T-helper 17 cell (primary cell): Measurements from ENCODE around the gene HADHA. TPM values are rescaled to one million over a fixed set of nuclear protein-coding genes. Genes with fewer than 3 reads are reported as not detected.
"Not testable (repeated sequence)": the region's sequence is repeated elsewhere in the genome, so short reads cannot be mapped to it uniquely, and the experiment has no call there.

Source experiments
- ATAC-seq: fragments of 150-1000 bp; cut with Tn5 transposase; 2 replicates; pipeline ENCODE4 v1.10.0; 2021; ENCODE audit warnings: mild to moderate bottlenecking, moderate library complexity
- DNase-seq, 3 donors: peaks; one replicate each; pipeline versions ENCODE4 v3.0.0 to v3.0.0-alpha.2; 2020 to 2021
- H3K9me3 ChIP-seq: one replicate; pipeline ENCODE4 v1.7.0; 2013; ENCODE audit warnings: low read length, mild to moderate bottlenecking; ENCODE audit not compliant: control insufficient read depth, poor library complexity, severe bottlenecking
- H3K27ac Mint-ChIP-seq: one replicate; pipeline ENCODE4 v1.8.0; 2022; ENCODE audit warnings: mild to moderate bottlenecking, moderate library complexity, mixed read lengths
- H3K27me3 Mint-ChIP-seq: one replicate; pipeline ENCODE4 v1.8.0; 2022; ENCODE audit warnings: mixed read lengths
- H3K36me3 Mint-ChIP-seq: one replicate; pipeline ENCODE4 v1.8.0; 2022; ENCODE audit warnings: low read depth, mixed read lengths
- H3K4me1 Mint-ChIP-seq: one replicate; pipeline ENCODE4 v1.8.0; 2022; ENCODE audit warnings: mild to moderate bottlenecking, mixed read lengths
- H3K4me3 Mint-ChIP-seq: one replicate; pipeline ENCODE4 v1.8.0; 2022; ENCODE audit warnings: mild to moderate bottlenecking, moderate library complexity, mixed read lengths
- total RNA-seq, 4 donors: library from RNA in 2 of 4; stranded (reverse) in 2 of 4; gene quantifications; one replicate each; pipeline ENCODE4 v1.2.3 and lab custom pipeline; 2022 to 2026

Gene HADHA
- total RNA-seq, 2 donors from 2014 or later, result 77.7 to 78.5 TPM

- ATAC-seq, result peak; percentile 36
- no peak for DNase-seq
- Mint-ChIP-seq H3K4me3 (peak within 1 kb of the TSS; percentile 88), H3K27me3 (peaks cover 37% of the 10 kb centered on the region), H3K4me1 (peaks cover 13% of the 10 kb centered on the region), H3K27ac (peak within 1 kb of the TSS; percentile 32), H3K36me3 (no peaks in the 10 kb centered on the region)
- no peaks in the 10 kb centered on the region for H3K9me3 ChIP-seq
Measured at GRCh38 chr2:26172871-26173775, 71.3 kb downstream of the HADHA start, which contains the start of gene GAREM2. GAREM2 (plus strand) TSS chr2:26173088; CDS start chr2:26173221, 133 bp downstream.

DNA sequence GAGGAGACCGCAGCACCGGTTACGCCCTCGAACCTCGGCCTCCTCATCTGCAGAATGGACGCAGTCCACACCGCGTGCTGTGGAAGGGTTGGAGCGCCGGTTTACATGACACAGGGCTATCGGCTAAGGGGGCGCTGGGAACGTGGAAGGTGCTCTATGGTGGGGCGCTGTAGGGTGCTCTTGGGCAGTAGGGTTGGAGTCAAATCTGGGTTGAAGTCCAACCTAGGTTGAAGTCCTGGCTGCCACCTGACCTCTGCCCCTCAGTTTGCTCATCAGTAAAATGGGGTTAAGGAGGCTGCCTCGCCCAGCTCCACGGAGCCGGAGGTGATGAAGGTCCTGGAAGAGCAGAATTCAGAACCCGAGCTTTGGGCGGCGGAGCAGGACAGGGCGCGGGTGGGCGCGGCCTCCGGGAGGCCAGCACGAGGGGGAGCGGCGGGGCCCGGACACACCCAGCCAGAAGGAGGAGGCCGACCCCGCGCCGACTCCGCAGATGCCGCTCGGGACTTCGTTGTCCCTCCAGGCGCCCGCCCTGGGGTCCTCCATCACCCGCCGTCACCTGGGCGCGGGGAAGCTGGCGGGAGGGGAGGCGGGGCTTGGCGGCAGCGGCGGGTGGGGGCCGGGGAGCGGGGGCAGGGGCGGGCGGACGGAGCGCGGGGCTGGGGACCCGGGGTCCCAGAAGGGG lies 72.1 kb downstream of the HADHA start:
- Mint-ChIP-seq H3K27me3 (peaks cover 37% of the 10 kb centered on the region), H3K36me3 (no peaks in the 10 kb centered on the region), H3K27ac (peak overlapping the region; percentile 32), H3K4me1 (peaks cover 13% of the 10 kb centered on the region), H3K4me3 (peak overlapping the region; percentile 85)
- ATAC-seq (no peak), DNase-seq (no peak)
- H3K9me3 ChIP-seq, result no peaks in the 10 kb centered on the region

DNA sequence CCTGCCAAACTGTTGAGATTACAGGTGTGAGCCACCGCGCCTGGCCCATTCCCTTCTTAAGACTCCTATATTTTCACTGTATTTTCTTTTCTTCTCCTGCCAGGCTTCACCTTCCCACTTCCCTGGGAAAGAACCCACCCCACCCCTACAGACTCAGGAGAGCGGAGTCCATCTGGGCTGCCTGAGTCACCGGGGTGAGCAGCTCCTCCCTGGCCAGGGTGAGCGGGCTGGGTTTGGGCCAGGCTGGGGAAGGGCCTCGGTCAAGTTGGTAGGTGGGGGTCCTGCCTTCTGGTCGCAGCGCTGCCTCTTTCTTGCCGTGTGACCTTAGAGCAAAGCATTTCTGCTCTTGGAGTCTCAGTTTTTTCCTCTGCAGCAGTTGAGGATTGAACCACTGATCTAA lies 73.6 kb downstream of the HADHA start:
- Mint-ChIP-seq H3K4me1 (peaks cover 13% of the 10 kb centered on the region), H3K36me3 (no peaks in the 10 kb centered on the region), H3K4me3 (peak overlapping the region; percentile 39), H3K27me3 (peaks cover 30% of the 10 kb centered on the region), H3K27ac (no peak overlapping the region)
- no peak for DNase-seq
- H3K9me3 ChIP-seq, result no peaks in the 10 kb centered on the region
- no peak for ATAC-seq

DNA sequence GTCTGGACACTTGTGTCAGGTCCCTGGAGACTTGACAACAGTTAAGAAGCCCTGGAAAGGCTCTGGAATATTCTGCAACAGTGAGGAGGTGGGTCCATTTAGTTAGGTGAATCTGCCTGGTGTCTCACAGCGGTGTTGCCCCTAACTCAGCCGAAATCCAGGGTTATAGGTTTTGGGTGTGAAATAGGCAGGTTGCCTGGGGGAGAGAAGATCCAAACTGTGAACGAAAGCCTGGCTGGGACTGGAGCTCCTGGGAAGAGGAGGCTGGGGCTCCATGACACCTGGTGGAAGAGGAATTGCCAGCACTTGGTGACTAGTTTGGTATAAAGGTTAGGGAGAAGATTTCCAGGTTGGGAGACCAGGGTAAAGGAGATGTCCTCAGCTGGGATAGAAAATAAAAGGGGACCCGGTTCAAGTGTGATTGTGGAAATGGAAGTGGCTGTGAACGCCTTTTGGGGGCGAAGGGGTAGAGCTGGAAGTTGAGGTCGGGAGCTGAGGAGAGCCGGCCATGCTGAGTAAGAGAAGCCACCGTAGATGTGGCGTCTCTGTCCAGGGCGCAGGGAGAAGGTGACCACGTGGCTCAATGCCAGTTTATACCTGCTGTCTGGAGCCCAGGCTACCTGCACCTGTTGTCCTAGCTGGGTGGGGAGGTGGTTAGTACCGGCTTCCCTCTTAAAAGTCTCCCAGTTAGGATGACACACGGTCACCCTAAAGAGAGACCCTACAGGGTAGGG lies 74.6 kb downstream of the HADHA start:
- Mint-ChIP-seq H3K4me1 (peaks cover 13% of the 10 kb centered on the region), H3K27ac (no peak overlapping the region), H3K4me3 (peak overlapping the region; percentile 15), H3K36me3 (no peaks in the 10 kb centered on the region), H3K27me3 (peaks cover 28% of the 10 kb centered on the region)
- no peaks in the 10 kb centered on the region for H3K9me3 ChIP-seq
- DNase-seq, result no peak
- no peak for ATAC-seq

- H3K4me3 Mint-ChIP-seq, result no peak overlapping the region
- peaks cover 9% of the 10 kb centered on the region for H3K4me1 Mint-ChIP-seq
- no peak for ATAC-seq
Measured at GRCh38 chr2:26169226-26169625, 75.2 kb downstream of the HADHA start.

DNA sequence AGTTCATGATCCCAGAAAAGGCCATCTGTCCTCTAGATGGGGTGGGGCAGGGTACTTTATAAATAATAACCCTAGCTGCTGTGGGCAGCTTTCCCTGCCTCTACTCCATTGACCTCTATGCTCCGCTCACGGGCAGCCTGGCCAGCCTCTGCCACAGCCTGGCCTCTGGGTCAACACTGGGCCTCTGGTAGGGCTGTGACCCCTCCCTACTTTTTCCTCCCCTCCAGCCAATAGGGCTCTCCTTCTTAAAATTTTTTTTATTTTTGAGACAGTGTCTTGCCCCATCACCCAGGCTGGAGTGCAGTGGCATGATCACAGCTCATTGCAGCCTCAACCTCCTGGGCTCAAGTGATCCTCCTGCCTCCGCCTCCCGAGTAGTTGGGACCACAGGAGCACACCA lies 75.6 kb downstream of the HADHA start:
- no peak overlapping the region for H3K4me3 Mint-ChIP-seq
- no peak for DNase-seq
- H3K4me1 Mint-ChIP-seq, result peaks cover 8% of the 10 kb centered on the region
- H3K9me3 ChIP-seq, result no peaks in the 10 kb centered on the region
- no peak for ATAC-seq
- no peaks in the 10 kb centered on the region for H3K36me3 Mint-ChIP-seq
- peaks cover 20% of the 10 kb centered on the region for H3K27me3 Mint-ChIP-seq
- H3K27ac Mint-ChIP-seq, result no peak overlapping the region

More at GRCh38 chr2:26169226-26169625, 75.2 kb downstream of the HADHA start:
- Mint-ChIP-seq H3K27me3 (peaks cover 22% of the 10 kb centered on the region), H3K27ac (no peak overlapping the region), H3K36me3 (no peaks in the 10 kb centered on the region)
- DNase-seq, result no peak
- H3K9me3 ChIP-seq, result no peaks in the 10 kb centered on the region

DNA sequence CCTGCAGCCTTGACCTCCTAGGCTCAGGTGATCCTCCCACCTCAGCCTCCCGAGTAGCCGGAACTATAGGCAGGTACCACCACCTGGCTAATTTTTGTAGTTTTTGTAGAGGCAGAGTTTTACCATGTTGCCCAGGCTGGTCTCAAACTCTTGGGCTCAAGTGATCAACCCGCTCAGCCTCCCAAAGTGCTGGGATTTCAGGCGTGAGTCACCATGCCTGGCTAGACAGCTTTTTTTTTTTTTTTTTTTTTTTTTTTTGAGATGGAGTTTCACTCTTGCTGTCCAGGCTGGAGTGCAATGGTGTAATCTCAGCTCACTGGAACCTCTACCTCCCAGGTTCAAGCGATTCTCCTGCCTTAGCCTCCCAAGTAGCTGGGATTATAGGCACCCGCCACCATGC lies 77.9 kb downstream of the HADHA start:
- H3K4me3 Mint-ChIP-seq, H3K27ac Mint-ChIP-seq, ATAC-seq, H3K36me3 Mint-ChIP-seq, DNase-seq, H3K4me1 Mint-ChIP-seq, H3K9me3 ChIP-seq: not testable (repeated sequence)
- H3K27me3 Mint-ChIP-seq, result peaks cover 12% of the 10 kb centered on the region

DNA sequence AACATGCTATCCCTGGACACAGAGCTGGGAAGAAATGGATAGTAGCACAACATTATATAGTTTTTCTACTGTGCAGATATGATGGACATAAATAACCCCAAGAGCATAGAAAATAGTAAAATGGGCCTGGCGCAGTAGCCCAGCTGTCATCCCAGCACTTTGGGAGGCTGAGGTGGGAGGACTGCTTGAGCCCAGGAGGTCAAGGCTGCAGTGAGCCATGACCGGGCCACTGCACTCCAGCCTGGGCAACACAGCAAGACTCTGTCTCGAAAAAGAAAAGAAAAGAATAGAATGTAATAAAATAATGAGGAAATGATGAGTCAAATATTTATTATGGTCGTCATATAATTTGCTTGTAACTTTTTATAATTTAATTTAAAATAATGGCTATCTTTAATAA lies 79.0 kb downstream of the HADHA start:
- ATAC-seq, result no peak
- Mint-ChIP-seq H3K4me3 (no peak overlapping the region), H3K27ac (no peak overlapping the region), H3K36me3 (no peaks in the 10 kb centered on the region), H3K27me3 (peaks cover 5% of the 10 kb centered on the region), H3K4me1 (no peaks in the 10 kb centered on the region)
- DNase-seq, result no peak
- no peaks in the 10 kb centered on the region for H3K9me3 ChIP-seq

DNA sequence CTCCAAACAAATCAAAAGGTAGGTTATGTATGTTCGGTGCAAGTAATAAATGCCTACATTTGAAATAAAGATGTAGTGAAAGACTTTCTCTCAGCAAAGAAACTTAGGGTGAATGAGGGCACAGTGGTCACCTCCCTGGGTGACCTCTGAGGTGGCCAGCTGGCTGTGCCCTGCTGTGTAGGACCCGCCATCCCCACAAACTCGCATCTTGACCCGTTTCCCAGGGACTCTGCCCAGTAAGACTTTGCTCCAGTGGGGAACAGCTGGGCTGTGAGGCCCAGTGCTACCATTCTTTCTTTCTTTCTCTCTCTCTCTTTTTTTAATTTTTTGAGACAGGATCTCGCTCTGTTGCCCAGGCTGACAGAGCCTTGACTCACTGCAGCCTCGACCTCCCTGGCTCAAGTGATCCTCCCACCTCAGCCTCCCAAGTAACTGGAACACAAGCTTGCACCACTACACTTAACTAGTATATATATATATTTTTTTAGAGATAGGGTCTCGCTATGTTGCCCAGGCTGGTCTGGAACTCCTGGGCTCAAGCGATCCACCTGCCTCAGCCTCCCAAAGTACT lies 79.7 kb downstream of the HADHA start:
- no peaks in the 10 kb centered on the region for H3K4me1 Mint-ChIP-seq
- H3K4me3 Mint-ChIP-seq, result no peak overlapping the region
- no peaks in the 10 kb centered on the region for H3K9me3 ChIP-seq
- no peak overlapping the region for H3K27ac Mint-ChIP-seq
- ATAC-seq (no peak), DNase-seq (no peak)
- no peaks in the 10 kb centered on the region for H3K36me3 Mint-ChIP-seq
- H3K27me3 Mint-ChIP-seq, result peaks cover 2% of the 10 kb centered on the region

DNA sequence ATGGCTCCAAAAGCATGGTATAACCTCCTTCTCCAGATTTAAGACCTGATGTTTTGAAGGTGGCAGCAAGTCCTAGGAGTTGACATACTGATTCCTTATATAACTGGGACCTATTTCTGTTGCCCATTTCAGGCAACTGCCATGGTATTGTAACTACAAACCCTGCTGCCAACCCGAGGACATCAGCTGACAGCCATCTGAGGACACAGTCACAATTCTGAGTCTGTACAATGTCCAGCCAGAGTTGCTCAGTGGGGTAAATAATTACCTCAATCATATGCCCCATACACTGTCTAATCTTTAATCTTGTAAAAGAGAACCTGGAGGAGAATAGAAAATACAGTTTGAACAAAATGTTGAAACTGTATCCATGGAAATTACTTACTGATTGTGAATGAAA lies 80.2 kb downstream of the HADHA start:
- Mint-ChIP-seq H3K27me3 (no peaks in the 10 kb centered on the region), H3K36me3 (no peaks in the 10 kb centered on the region), H3K4me3 (no peak overlapping the region), H3K4me1 (no peaks in the 10 kb centered on the region), H3K27ac (no peak overlapping the region)
- H3K9me3 ChIP-seq, result no peaks in the 10 kb centered on the region
- DNase-seq (no peak), ATAC-seq (no peak)

GRCh38 chr2:26162963-26163362 lies 81.5 kb downstream of the HADHA start:
- no peaks in the 10 kb centered on the region for H3K9me3 ChIP-seq
- ATAC-seq (no peak), DNase-seq (no peak)
- no peaks in the 10 kb centered on the region for H3K4me1 Mint-ChIP-seq
- no peaks in the 10 kb centered on the region for H3K36me3 Mint-ChIP-seq
- H3K27ac Mint-ChIP-seq, result no peak overlapping the region
- H3K4me3 Mint-ChIP-seq, result no peak overlapping the region
- no peaks in the 10 kb centered on the region for H3K27me3 Mint-ChIP-seq

GRCh38 chr2:26161926-26162325 lies 82.5 kb downstream of the HADHA start:
- Mint-ChIP-seq H3K27ac (no peak overlapping the region), H3K4me3 (no peak overlapping the region)
- no peak for ATAC-seq

GRCh38 chr2:26157580-26157979 lies 86.9 kb downstream of the HADHA start:
- H3K4me3 Mint-ChIP-seq, result no peak overlapping the region
- H3K36me3 Mint-ChIP-seq, result no peaks in the 10 kb centered on the region
- DNase-seq, result no peak
- no peaks in the 10 kb centered on the region for H3K27me3 Mint-ChIP-seq
- no peak overlapping the region for H3K27ac Mint-ChIP-seq
- ATAC-seq, result no peak
- H3K9me3 ChIP-seq, result no peaks in the 10 kb centered on the region
- H3K4me1 Mint-ChIP-seq, result no peaks in the 10 kb centered on the region

More at GRCh38 chr2:26161926-26162325, 82.5 kb downstream of the HADHA start:
- Mint-ChIP-seq H3K27me3 (no peaks in the 10 kb centered on the region), H3K4me1 (no peaks in the 10 kb centered on the region), H3K36me3 (no peaks in the 10 kb centered on the region)
- no peak for DNase-seq
- no peaks in the 10 kb centered on the region for H3K9me3 ChIP-seq
